ENCODE measurements around the gene GSTA3. TPM values are rescaled to one million over a fixed set of nuclear protein-coding genes. Genes with fewer than 3 reads are reported as not detected.
"Not testable (repeated sequence)": the region's sequence is repeated elsewhere in the genome, so short reads cannot be mapped to it uniquely, and the experiment has no call there.

The GSTA3 gene
- total RNA-seq (not detected), polyA plus RNA-seq (not detected)

- Histone ChIP-seq H3K36me3 (ENCODE audit: insufficient read depth) (no peaks in the 10 kb centered on the region), H3K27ac (ENCODE audit: low read depth) (no peak within 1 kb of the TSS), H3K4me3 (ENCODE audit: low read depth, low read length) (no peak within 1 kb of the TSS), H3K4me1 (ENCODE audit: insufficient read depth) (no peaks in the 10 kb centered on the region)
- WGBS, result 68% methylated on average over 2 of the region's 2 CpGs
- DNase-seq (ENCODE audit: extremely low spot score), result no peak
Measured at GRCh38 chr6:52909531-52909930, at the start of gene GSTA3. Gene GSTA3 (minus strand): TSS chr6:52909698. CDS start chr6:52905834, 3,864 bp downstream.

- DNase-seq (ENCODE audit: extremely low spot score), result no peak
- Histone ChIP-seq H3K4me1 (ENCODE audit: insufficient read depth) (no peaks in the 10 kb centered on the region), H3K27ac (ENCODE audit: low read depth) (no peak overlapping the region), H3K36me3 (ENCODE audit: insufficient read depth) (no peaks in the 10 kb centered on the region), H3K4me3 (ENCODE audit: low read depth, low read length) (no peak overlapping the region)
- 77% methylated on average over 8 of the region's 8 CpGs for WGBS
Measured at GRCh38 chr6:52958546-52959255, 49.2 kb upstream of the GSTA3 start.

DNA sequence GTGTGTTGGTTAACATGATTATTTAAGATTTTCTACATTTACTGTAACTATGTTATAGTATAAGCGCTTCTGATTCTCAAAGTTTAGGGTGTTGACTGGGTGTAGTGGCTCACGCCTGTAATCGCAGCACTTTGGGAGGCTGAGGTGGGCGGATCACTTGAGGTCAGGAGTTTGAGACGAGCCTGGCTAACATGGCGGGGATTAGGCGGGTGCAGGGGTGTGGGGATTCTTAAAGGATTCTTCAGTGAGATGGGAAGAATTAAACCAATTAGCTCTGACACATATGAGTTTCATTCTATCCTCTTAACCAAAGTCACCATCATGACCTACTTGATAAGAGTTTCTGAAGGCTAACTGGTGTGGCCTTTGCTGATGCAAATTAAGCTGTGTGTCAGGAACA is 46.4 kb upstream of the GSTA3 start:
- no peak for DNase-seq (ENCODE audit: extremely low spot score)
- Histone ChIP-seq H3K4me3 (ENCODE audit: low read depth, low read length) (no peak overlapping the region), H3K36me3 (ENCODE audit: insufficient read depth) (no peaks in the 10 kb centered on the region), H3K4me1 (ENCODE audit: insufficient read depth) (no peaks in the 10 kb centered on the region), H3K27ac (ENCODE audit: low read depth) (no peak overlapping the region)
- 94% methylated on average over 7 of the region's 7 CpGs for WGBS

DNA sequence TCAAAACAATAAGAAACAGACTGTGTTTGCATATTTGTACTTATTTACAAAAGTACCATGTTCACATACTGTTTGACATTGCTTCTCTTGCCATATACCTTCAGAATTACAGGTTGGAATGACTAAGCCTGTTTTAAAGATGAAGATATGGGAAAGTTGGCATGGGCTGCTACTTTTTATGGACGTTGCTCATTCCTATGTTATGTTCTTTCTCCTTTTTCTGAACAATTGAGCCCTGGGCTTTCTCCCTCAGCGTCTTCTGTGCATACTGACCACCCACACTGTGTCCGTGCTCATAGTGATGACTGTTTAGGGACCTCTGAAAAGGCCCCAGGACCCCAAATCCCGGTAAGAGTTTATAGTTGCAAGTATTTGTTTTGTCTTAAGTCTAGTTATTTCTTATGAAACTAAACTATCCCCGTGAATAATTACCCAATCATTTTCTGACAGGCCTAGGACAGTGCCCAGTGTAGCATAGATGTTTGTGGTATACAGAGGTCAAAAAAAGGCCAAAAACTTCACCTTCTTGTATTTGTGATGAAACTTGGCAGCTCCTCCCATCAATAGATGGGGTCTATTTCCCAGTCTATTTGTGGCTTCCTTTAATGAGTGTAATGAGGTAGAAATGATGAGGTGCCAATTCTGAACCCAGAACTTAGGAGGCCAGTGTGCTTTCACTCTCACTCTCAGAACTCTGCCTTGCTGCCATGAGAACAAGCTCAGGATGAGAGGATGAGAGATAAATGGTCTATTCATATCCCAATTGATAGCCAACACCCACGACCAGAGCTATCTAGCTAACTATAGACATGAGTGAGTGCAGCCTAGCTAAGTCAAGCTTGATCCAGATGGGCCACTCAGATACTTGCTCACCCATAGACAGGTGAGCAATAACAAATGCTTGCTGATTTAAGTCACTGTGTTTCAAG is 44.7 kb upstream of the GSTA3 start:
- 58% methylated on average over 6 of the region's 6 CpGs for WGBS
- DNase-seq (ENCODE audit: extremely low spot score), result no peak
- Histone ChIP-seq H3K27ac (ENCODE audit: low read depth) (no peak overlapping the region), H3K4me3 (ENCODE audit: low read depth, low read length) (no peak overlapping the region), H3K36me3 (ENCODE audit: insufficient read depth) (no peaks in the 10 kb centered on the region), H3K4me1 (ENCODE audit: insufficient read depth) (no peaks in the 10 kb centered on the region)

GRCh38 chr6:52946306-52946705 is 36.8 kb upstream of the GSTA3 start:
- no peak for DNase-seq (ENCODE audit: extremely low spot score)
- 23% methylated on average over 5 of the region's 5 CpGs for WGBS
- Histone ChIP-seq H3K36me3 (ENCODE audit: insufficient read depth) (no peaks in the 10 kb centered on the region), H3K4me3 (ENCODE audit: low read depth, low read length) (no peak overlapping the region), H3K27ac (ENCODE audit: low read depth) (no peak overlapping the region), H3K4me1 (ENCODE audit: insufficient read depth) (no peaks in the 10 kb centered on the region)

DNA sequence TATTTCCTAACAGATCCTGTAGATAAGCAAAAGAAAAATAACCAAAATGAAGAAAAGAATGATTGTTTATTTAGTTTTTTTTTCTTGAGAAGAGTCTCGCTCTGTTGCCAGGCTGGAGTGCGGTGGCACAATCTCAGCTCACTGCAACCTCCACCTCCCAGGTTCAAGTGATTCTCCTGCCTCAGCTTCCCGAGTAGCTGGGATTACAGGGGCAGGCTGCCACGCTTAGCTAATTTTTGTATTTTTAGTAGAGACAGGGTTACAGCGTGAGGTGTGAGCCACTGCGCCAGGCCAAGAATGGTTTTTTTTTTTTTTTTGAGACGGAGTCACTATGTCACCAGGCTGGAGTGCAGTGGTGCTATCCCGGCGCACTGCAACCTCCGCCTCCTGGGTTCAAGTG is 33.3 kb upstream of the GSTA3 start:
- not testable (repeated sequence) for DNase-seq (ENCODE audit: extremely low spot score); H3K4me3 ChIP-seq (ENCODE audit: low read depth, low read length); H3K36me3 ChIP-seq (ENCODE audit: insufficient read depth); H3K27ac ChIP-seq (ENCODE audit: low read depth); H3K4me1 ChIP-seq (ENCODE audit: insufficient read depth)
- WGBS, result 92% methylated on average over 10 of the region's 10 CpGs

GRCh38 chr6:52942221-52942620 is 32.7 kb upstream of the GSTA3 start:
- Histone ChIP-seq H3K36me3 (ENCODE audit: insufficient read depth) (no peaks in the 10 kb centered on the region), H3K27ac (ENCODE audit: low read depth) (no peak overlapping the region), H3K4me3 (ENCODE audit: low read depth, low read length) (no peak overlapping the region), H3K4me1 (ENCODE audit: insufficient read depth) (no peaks in the 10 kb centered on the region)
- no peak for DNase-seq (ENCODE audit: extremely low spot score)
- 74% methylated on average over 4 of the region's 4 CpGs for WGBS

GRCh38 chr6:52937908-52938307 is 28.4 kb upstream of the GSTA3 start:
- 85% methylated on average over 2 of the region's 2 CpGs for WGBS
- H3K4me3 ChIP-seq (ENCODE audit: low read depth, low read length), result no peak overlapping the region
- H3K36me3 ChIP-seq (ENCODE audit: insufficient read depth), result no peaks in the 10 kb centered on the region
- no peaks in the 10 kb centered on the region for H3K4me1 ChIP-seq (ENCODE audit: insufficient read depth)
- DNase-seq (ENCODE audit: extremely low spot score), result no peak
- H3K27ac ChIP-seq (ENCODE audit: low read depth), result no peak overlapping the region

DNA sequence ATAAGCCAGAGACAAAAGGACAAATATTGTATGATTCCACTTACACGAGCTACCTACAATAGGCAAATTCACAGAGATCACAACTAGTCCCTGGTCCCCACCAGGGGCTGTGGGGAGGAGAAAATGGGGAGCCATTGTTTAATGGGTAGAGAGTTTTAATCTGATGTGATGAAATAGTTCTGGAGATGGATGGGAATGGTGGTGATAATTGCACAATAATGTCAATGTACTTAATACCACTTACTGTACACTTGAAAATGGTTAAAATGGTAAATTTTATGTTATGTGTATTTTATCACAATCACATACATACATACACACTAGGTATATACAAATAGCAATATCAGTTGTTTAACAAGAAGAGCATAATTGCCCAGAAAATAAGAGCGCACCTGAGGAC is 24.3 kb upstream of the GSTA3 start:
- H3K4me3 ChIP-seq (ENCODE audit: low read depth, low read length), result no peak overlapping the region
- H3K27ac ChIP-seq (ENCODE audit: low read depth), result no peak overlapping the region
- DNase-seq (ENCODE audit: extremely low spot score), result no peak
- no peaks in the 10 kb centered on the region for H3K36me3 ChIP-seq (ENCODE audit: insufficient read depth)
- 86% methylated on average over 2 of the region's 2 CpGs for WGBS
- no peaks in the 10 kb centered on the region for H3K4me1 ChIP-seq (ENCODE audit: insufficient read depth)

- 73% methylated on average over 2 of the region's 2 CpGs for whole genome bisulfite sequencing
- DNase-seq (ENCODE audit: extremely low spot score), result no peak
- Histone ChIP-seq H3K4me3 (ENCODE audit: low read depth, low read length) (no peak overlapping the region), H3K27ac (ENCODE audit: low read depth) (no peak overlapping the region), H3K4me1 (ENCODE audit: insufficient read depth) (no peaks in the 10 kb centered on the region), H3K36me3 (ENCODE audit: insufficient read depth) (no peaks in the 10 kb centered on the region)
Measured at GRCh38 chr6:52931351-52931750, 21.9 kb upstream of the GSTA3 start.

DNA sequence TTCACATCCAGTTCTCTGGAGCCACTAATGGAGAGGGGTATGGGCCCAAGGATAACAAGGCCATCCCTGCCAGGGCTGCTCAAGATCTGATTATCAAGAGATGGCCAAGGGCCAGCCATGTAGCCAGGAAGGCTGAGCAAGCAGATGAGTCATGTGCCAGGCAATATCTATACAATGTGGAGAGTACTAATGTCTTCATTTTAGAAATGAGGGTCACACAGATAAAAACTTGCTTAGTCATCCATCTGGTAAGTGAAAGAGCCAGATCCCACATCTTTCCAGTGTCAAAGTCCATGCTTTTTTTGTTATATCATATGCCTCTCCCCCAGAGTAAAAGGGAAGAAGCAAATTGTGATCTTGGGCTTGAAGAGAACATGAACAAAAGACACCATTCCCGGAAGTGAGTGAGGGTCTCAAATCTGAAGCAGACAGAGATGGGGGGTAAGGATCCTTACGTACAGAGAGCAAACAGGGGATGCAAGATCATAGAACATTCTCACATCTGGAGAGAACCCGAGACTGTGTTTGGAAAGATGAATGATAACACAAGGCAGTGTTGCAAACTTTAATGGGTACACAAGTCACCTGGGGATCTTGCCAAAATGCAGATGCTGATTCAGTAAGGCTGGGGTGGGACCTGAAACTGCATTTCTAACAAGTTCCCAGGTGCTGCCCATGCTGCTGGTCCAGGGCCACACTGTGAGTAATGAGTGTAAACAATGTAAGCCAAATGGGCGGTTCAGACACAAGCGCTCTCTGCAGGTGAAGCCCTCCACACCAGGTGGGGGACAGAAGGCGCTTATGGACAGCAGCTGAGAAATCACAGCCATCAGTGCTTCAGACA is 20.0 kb upstream of the GSTA3 start:
- 80% methylated on average over 6 of the region's 6 CpGs for WGBS
- H3K4me3 ChIP-seq (ENCODE audit: low read depth, low read length), result no peak overlapping the region
- no peaks in the 10 kb centered on the region for H3K4me1 ChIP-seq (ENCODE audit: insufficient read depth)
- H3K27ac ChIP-seq (ENCODE audit: low read depth), result no peak overlapping the region
- DNase-seq (ENCODE audit: extremely low spot score), result no peak
- no peaks in the 10 kb centered on the region for H3K36me3 ChIP-seq (ENCODE audit: insufficient read depth)

DNA sequence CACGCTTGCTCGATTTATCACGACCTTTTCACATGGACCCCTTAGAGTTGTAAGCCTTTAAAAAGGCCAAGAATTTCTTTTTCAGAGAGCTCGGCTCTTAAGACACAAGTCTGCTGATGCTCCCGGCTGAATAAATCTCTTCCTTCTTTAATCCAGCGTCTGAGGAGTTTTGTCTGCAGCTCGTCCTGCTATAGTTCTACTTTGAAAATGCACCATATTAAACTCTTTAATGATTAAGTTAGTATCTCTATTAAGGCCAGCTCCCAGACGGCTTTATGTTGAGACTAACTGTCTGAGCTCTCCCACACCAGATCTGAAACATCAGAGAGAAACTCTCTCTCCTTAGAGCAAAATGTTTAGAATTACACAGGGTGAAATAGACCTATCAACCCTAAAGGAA is 18.0 kb upstream of the GSTA3 start:
- DNase-seq (ENCODE audit: extremely low spot score), result no peak
- Histone ChIP-seq H3K4me3 (ENCODE audit: low read depth, low read length) (no peak overlapping the region), H3K4me1 (ENCODE audit: insufficient read depth) (no peaks in the 10 kb centered on the region), H3K36me3 (ENCODE audit: insufficient read depth) (no peaks in the 10 kb centered on the region), H3K27ac (ENCODE audit: low read depth) (no peak overlapping the region)
- WGBS, result 53% methylated on average over 8 of the region's 8 CpGs

DNA sequence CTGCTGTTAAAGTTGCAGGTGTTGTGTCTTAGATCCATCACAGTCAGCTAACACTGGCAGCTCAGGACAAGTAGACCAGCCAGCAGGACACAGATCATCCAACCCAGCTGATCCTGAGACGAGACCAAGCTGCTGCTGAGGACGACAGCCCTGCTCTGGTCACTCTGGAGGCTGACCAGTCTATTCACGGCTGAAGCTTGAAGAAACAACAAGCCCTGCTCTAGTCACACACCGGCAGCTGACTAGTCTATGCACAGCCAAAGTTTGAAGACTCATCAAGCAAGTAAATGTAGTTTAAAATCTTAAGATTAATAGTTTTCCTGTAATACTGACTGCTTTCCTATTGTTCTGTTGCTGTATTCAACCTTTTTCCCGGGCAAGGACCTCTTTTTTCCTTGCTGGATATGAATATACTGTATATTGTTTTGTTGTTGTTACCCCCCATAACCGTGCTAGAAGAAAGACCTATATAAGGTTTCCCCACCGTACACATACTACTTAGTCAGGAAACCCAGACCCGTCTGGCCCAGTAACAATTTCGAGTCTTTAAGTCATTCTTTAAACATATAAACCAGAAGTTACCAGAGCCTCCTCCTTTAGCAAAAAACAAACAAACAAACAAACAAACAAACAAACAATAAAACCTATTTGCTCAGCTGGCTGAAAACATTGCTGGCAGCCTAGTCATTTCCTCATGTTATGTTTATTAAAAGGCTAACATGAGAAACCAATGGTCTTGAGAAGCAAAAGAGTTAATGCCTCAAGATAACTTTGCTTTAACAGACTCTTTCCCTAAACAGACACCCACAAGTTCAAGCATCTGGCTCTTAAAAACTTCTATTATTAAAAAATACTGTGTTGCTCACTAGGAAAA is 16.7 kb upstream of the GSTA3 start:
- H3K36me3 ChIP-seq (ENCODE audit: insufficient read depth), result no peaks in the 10 kb centered on the region
- no peaks in the 10 kb centered on the region for H3K4me1 ChIP-seq (ENCODE audit: insufficient read depth)
- no peak overlapping the region for H3K27ac ChIP-seq (ENCODE audit: low read depth)
- no peak for DNase-seq (ENCODE audit: extremely low spot score)
- 55% methylated on average over 9 of the region's 9 CpGs for WGBS
- no peak overlapping the region for H3K4me3 ChIP-seq (ENCODE audit: low read depth, low read length)

Data from urinary bladder (tissue), 4 donors.